Measurements from ENCODE around the gene P2RX7.

P2RX7 gene

GRCh38 chr12:121087467-121088194, 45.0 kb upstream of the P2RX7 start:
- Mint-ChIP-seq H3K9me3 (no peaks in the 10 kb centered on the region), H3K4me1 (peaks cover 11% of the 10 kb centered on the region), H3K27ac (no peak overlapping the region), H3K27me3 (ENCODE audit: low read depth, poor library complexity) (peaks cover 28% of the 10 kb centered on the region), H3K36me3 (ENCODE audit: low read depth) (no peaks in the 10 kb centered on the region), H3K4me3 (no peak overlapping the region)
- no peak for DNase-seq
- TF ChIP-seq CTCF (IDR thresholded peaks at IDR 0.05): no peak

- H3K27me3 Mint-ChIP-seq (ENCODE audit: low read depth, poor library complexity): peaks cover 30% of the 10 kb centered on the region
- H3K36me3 Mint-ChIP-seq (ENCODE audit: low read depth): no peaks in the 10 kb centered on the region
- H3K27ac Mint-ChIP-seq: no peak overlapping the region
- TF ChIP-seq CTCF (IDR thresholded peaks at IDR 0.05): no peak
- no peaks in the 10 kb centered on the region for H3K9me3 Mint-ChIP-seq
- no peak for DNase-seq
- H3K4me1 Mint-ChIP-seq: peaks cover 11% of the 10 kb centered on the region
- H3K4me3 Mint-ChIP-seq: no peak overlapping the region
These were observed 44.5 kb upstream of the P2RX7 start for GRCh38 chr12:121088195-121088585.

GRCh38 chr12:121089031-121089812, 43.5 kb upstream of the P2RX7 start:
- Mint-ChIP-seq H3K9me3 (peaks cover 3% of the 10 kb centered on the region), H3K27me3 (ENCODE audit: low read depth, poor library complexity) (peaks cover 35% of the 10 kb centered on the region), H3K4me1 (peaks cover 11% of the 10 kb centered on the region), H3K27ac (no peak overlapping the region), H3K36me3 (ENCODE audit: low read depth) (no peaks in the 10 kb centered on the region), H3K4me3 (no peak overlapping the region)
- TF ChIP-seq CTCF (IDR thresholded peaks at IDR 0.05): no peak
- DNase-seq: no peak

- no peak overlapping the region for H3K4me3 Mint-ChIP-seq
- no peaks in the 10 kb centered on the region for H3K36me3 Mint-ChIP-seq (ENCODE audit: low read depth)
- TF ChIP-seq CTCF (IDR thresholded peaks at IDR 0.05): no peak
- peaks cover 6% of the 10 kb centered on the region for H3K9me3 Mint-ChIP-seq
- DNase-seq: no peak
- no peak overlapping the region for H3K27ac Mint-ChIP-seq
- peaks cover 36% of the 10 kb centered on the region for H3K27me3 Mint-ChIP-seq (ENCODE audit: low read depth, poor library complexity)
- H3K4me1 Mint-ChIP-seq: peaks cover 11% of the 10 kb centered on the region
These were observed 42.8 kb upstream of the P2RX7 start for GRCh38 chr12:121089813-121090430.

GRCh38 chr12:121090586-121091514, 41.8 kb upstream of the P2RX7 start:
- Mint-ChIP-seq H3K27me3 (ENCODE audit: low read depth, poor library complexity) (peaks cover 43% of the 10 kb centered on the region), H3K4me1 (peaks cover 18% of the 10 kb centered on the region), H3K27ac (no peak overlapping the region), H3K9me3 (peaks cover 6% of the 10 kb centered on the region), H3K4me3 (no peak overlapping the region), H3K36me3 (ENCODE audit: low read depth) (no peaks in the 10 kb centered on the region)
- TF ChIP-seq CTCF (IDR thresholded peaks at IDR 0.05): no peak
- no peak for DNase-seq
